ENCODE measurements around the gene TMEM33.

The TMEM33 gene

DNA sequence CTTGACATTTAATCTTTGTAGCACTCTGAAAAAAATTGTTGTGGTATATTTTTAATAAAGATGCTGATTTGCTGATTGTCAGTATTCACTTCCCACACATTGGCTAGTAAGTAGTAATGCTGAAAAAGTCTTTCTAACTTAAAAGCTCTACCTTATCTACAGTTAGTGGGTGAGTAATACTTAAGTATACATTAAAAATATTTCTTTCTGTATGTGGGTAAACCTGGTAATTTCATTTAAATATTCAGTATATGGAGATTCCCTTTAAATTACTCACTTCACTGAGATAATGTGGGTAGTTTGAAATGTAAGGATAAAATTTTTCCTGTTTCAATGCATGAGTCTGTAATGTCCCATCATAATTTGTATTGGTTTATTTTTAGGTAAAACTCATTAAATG lies 5.6 kb downstream of the TMEM33 start:
- DNase-seq (ENCODE audit: low spot score), result no peak

DNA sequence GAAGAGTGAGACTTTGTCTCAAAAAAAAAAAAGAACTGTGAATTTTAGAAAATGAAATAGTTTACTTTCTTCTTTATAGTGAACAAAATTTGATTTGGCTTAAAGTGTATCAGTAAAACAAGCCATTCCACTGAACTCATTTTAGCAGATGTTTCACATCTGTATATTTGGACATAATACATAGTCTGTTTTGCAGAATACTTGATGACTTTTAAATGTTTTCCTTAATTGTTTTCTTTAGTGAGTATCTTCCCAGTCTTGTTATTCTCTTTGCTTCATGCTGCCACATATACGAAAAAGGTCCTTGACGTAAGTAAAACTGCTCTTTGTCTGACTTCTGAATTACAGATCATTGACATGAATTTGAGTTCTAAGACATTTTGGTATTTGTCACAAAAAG lies 8.3 kb downstream of the TMEM33 start:
- DNase-seq (ENCODE audit: low spot score), result no peak

DNA sequence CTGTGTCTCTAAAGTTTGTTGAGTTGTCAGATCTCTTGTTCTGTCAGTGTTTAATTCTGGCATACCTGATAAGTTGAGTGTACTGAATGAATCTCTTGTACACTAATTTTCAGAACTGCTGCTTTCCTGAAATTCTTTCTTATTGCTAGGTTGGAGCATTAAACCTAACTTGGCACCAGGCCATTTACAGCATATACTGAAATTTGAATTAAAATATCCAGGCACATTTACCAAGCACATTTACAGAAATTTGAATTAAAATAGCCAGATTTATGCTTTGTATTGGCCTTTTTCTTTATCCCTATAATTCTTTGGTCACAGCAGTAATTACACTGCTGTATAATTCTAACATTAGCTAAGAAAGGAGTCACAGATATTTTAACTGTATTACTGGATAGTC lies 8.9 kb downstream of the TMEM33 start:
- DNase-seq (ENCODE audit: low spot score), result no peak

GRCh38 chr4:41949531-41949930 lies 14.3 kb downstream of the TMEM33 start:
- DNase-seq (ENCODE audit: low spot score), result no peak

- DNase-seq (ENCODE audit: low spot score), result no peak
Measured at GRCh38 chr4:41957634-41958033, 22.4 kb downstream of the TMEM33 start.

GRCh38 chr4:41963105-41963504 lies 27.9 kb downstream of the TMEM33 start:
- DNase-seq (ENCODE audit: low spot score), result no peak

- no peak for DNase-seq (ENCODE audit: low spot score)
Measured at GRCh38 chr4:41964401-41964800, 29.2 kb downstream of the TMEM33 start.

DNA sequence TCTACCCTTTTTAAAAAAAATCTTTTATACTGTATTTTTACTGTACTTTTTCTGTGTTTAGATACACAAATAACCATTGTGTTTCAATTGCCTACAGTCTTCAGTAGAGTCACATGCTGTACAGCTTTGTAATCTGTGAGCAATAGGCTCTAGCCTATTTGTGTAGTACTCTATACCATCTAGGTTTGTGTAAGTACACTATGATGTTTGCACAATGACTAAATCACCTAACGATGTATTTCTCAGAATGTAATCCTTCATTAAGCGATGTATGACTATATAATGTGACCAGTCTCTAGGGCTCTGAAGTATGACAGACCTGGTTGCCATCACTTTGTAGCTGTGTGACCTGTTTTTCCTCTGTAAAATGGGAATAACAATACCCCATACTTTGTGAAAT lies 32.2 kb downstream of the TMEM33 start:
- no peak for DNase-seq (ENCODE audit: low spot score)

DNA sequence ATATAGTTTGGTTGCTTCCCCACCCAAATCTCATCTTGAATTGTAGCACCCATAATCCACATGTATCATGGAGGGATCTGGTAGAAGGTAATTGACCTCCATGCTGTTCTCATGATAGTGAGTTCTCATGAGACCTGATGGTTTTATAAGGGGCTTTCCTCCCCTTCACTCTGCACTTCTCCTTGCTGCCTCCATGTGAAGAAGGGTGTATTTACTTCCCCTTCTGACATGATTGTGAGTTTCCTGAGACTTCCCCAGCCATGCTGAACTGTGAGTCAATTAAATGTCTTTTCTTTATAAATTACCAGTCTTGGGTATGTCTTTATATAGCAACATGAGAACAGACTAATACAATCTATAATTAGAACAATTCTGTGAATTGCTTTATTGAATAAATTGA lies 34.4 kb downstream of the TMEM33 start:
- no peak for DNase-seq (ENCODE audit: low spot score)

DNA sequence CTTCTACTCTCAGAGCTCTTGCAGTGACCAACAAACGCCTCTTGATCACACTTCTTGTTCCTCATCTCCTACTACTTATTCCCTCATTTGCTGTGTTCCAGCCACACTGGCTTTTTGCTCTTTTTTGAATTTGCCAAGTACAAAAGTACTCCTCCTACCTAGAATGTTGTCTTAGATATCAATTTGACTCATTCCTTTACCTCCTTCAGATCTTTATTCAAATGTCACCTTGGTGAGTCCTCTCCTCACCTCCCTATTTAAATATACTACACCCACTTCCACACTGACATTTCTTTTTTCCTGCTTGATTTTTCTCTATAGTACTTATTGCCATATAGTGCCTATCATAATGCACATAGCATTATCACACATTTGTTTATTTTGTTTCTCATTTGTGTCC lies 40.1 kb downstream of the TMEM33 start:
- no peak for DNase-seq (ENCODE audit: low spot score)

DNA sequence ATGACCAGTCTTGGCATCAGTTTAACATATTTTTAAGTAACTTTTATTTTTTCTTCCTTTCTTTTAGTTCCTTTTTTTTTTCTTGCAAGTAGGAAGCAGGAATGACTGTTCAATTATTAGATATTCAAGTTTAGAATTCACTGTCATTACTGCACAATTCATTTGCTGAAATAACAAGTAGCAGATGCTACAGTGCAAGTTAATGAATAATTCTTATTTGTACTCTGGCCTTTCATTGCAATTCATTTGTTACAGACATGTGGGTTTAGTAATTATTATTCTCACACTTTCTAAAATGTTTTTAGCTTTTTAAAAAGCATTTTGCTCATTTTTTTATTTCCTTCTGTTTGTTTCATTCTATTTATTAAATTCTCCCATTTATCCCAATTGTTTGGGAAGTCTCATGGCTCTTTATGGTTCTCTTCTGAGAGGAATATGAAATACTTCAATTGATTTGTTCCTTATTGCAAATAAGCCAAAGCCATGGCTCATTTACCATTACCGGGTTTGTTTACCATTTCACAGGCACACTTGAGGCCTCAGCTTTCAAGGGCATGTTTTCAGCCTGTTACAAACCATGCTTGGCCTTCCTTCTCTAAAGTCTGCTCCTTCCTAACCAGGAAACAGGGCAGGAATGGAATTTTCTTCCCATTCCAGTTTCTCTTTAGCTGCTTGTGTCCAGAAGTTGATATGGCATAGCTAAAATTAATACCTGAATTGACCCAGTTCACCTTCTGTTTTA lies 41.7 kb downstream of the TMEM33 start:
- DNase-seq (ENCODE audit: low spot score), result no peak

DNA sequence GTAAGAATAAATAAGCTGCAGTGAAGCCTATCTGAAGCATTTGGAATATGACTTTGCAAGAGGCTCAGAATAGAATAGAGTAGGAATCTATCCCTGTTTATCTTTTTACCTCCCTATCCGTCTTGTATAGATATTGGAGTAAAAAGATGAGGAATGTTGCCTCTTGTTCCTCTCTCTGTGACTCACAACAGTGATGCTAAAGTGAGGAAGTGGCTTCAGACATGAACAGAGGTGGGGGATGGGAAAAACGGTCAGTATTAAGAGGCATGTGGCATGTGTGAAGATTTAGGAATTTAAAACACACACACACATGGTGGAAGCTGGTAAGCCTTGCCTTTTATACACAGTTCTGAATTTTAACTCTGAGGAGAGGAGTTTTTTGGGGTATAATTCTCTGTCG lies 42.5 kb downstream of the TMEM33 start:
- peak; percentile 11 for DNase-seq (ENCODE audit: low spot score)

GRCh38 chr4:41981456-41981855 lies 46.2 kb downstream of the TMEM33 start, which contains the start of gene DCAF4L1:
Gene DCAF4L1, plus strand, starts transcription at chr4:41981756. Its CDS starts 37 bp downstream, at chr4:41981793.
- DNase-seq (ENCODE audit: low spot score), result no peak

GRCh38 chr4:41982716-41983115 lies 47.5 kb downstream of the TMEM33 start:
- no peak for DNase-seq (ENCODE audit: low spot score)

GRCh38 chr4:41985151-41985550 lies 49.9 kb downstream of the TMEM33 start:
- no peak for DNase-seq (ENCODE audit: low spot score)

GRCh38 chr4:41989994-41990364 lies 54.8 kb downstream of the TMEM33 start:
- no peak for DNase-seq (ENCODE audit: low spot score)

DNA sequence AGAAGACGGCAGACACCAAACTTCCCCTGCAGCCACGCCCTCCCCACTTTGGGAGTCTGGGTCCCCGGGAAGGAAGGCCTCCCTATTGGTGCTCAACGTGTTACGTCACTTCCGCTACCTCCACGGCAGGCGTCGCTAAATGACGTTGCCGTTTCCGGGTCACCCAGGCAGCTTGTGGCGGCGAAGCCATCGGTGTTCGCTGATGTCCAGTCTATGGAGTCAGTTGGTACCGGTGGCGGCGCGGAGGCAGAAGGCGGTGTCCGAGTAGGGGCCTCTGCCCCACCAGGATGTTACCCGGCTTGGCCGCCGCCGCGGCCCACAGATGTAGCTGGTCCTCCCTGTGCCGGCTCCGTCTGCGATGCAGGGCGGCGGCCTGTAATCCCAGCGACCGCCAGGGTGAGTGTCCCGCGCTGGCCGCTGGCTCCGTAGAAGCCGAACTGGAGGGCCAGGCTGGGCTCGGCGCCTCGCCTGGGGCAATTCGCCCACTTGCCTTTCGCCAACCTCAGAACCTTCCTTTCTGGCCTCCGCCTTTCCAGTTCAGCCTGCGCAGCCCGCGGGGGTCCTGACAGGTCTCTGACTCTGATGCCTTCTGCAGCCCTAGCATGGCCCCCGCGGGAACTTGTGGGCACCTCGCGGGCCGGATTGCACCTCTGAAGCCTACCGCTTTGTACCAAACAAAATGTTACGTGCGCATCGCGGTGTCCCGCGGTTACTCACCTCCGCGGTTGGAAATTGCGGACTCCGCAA lies 55.3 kb downstream of the TMEM33 start, which contains the start of gene SLC30A9:
Gene SLC30A9 (plus strand): TSS at position 166 of the 747 bp plus-strand sequence. CDS start 122 bp downstream, at position 288.
- DNase-seq (ENCODE audit: low spot score), result peak; percentile 98

DNA sequence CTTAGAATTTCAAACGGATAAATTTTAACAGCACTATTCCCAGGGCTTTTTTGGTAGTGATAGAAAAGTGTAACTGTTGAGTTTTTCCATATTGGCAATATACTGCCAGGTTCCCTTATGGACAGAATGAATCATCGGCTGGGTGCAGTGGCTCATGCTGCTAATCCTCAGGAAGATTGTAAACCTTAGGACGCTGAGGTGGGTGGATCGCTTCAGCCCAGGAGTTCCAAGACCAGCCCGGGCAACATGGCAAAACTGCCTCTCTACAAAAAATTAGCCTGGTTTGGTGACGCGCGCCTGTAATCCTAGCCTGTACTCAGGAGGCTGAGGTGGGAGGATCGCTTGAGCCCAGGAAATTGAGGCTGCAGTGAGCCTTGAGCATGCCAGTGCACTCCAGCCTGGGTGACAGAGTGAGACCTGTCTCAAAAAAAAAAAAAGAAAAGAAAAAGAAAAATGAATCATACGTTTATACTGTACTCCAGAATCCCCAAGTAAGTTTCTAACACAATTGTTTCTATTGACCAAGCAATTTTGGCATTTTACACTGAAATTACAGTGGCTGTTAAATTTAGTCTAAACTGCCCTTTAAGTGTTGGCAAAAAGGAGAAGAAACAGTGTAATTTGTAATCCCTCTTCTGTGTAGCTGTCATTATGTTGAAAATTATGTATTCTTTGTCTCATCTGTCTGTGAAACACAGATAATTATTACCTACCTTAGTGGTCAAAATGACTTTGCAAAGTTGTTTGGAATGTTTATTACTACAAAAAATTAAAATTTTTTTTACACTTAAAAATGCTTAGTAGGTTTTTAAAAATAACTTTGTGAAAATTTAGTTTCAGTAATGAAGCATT lies 56.9 kb downstream of the TMEM33 start:
- DNase-seq (ENCODE audit: low spot score), result no peak

DNA sequence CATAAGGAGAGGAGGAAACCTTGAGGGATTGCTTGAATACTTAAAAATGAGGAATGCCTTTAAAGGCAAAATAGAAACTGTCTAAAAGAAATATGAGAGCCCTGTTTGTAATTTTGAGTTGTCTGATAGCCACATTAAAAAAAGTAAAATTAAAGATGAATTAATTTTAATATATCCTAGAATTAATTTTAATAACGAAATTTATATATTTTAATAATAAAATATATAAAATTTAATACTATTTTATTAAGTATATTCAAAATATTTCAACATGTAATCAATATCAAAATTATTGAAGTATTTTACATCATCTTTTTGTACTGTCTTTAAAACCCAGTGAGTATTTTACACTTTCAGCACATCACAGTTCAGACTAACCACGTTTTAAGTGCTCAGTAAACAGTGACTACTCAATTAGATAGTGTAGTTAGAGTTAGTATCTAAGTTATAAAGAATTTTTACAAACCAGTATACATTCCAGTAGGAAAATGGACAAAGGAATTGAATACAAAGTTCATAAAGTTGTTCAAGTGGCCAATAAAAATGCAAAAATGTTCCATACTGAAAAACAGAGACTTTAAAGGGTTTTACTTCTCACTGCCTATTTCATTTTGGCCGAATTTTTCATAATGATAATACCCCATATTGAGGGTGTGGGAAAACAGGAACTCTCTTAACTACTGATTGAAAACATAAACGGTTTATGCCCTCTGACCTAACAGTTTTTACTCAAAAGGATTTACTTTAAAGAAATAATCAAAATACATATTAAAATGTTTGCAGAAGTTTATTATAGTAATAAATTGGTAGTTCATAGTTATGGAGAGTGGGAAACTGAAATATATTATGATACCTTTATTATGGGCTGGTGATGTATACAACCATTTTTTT lies 58.0 kb downstream of the TMEM33 start:
- DNase-seq (ENCODE audit: low spot score), result no peak

- DNase-seq (ENCODE audit: low spot score), result no peak
Measured at GRCh38 chr4:41994461-41994985, 59.3 kb downstream of the TMEM33 start.

DNA sequence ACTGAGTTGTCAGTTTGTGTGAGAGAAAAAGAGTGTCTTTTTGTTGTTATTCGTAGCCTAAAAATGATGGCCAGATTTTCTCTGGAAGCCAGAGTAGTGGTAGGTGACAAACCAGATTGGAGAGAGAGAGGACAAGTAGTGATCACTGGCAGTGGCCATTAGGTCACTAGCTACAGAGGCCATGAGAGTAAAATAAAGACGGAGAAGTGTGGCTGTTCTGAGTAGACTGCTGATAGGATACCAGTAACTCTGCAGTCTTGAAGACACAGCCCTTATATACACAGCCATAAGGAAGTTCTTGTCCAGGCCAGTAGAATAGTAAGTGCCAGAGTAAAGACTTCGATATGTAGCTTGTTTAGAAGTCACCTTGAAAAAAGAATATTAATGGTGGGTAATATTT lies 62.8 kb downstream of the TMEM33 start:
- no peak for DNase-seq (ENCODE audit: low spot score)
